Panc1 (cell line): ENCODE measurements around the gene CCDC40. TPM values are rescaled to one million over a fixed set of nuclear protein-coding genes. Genes with fewer than 3 reads are reported as not detected.

ENCODE experiments used
- ATAC-seq: fragments of 200-7000 bp; cut with Tn5 transposase; 2 replicates; pipeline ENCODE4 v1.9.1; 2020; ENCODE audit warnings: mild to moderate bottlenecking, moderate library complexity
- BruUV-seq: library from RNA; stranded (reverse); fragments of 400-500 nt; replicated peaks from 2 replicates; lab custom pipeline; 2021; lab: Mats Ljungman, UMichigan
- CTCF ChIA-PET: fragments of 300-600 bp; sonication (Branson Sonifier 250); formaldehyde crosslinking; loops from one replicate; lab custom pipeline; 2022; ENCODE audit warnings: antibody characterized with exemption; lab: Charles Lee
- POLR2A ChIA-PET: fragments of 300-600 bp; sonication (Branson Sonifier 250); formaldehyde crosslinking; loops from one replicate; lab custom pipeline; 2022; ENCODE audit warnings: antibody characterized with exemption; lab: Charles Lee
- DNase-seq: peaks from one replicate; pipeline ENCODE4 v3.0.0-alpha.2; 2010; ENCODE audit warnings: low read depth, low spot score
- H3K27ac ChIP-seq: 2 replicates; pipeline ENCODE4 v1.5.1; 2011; ENCODE audit warnings: mild to moderate bottlenecking, low read length, inconsistent platforms
- H3K27me3 ChIP-seq: fragments of 200-500 bp; sonication (Bioruptor generic); 2 replicates; pipeline ENCODE4 v1.6.0; 2014; ENCODE audit warnings: low read length, inconsistent platforms; ENCODE audit not compliant: control insufficient read depth, insufficient read depth
- H3K36me3 ChIP-seq: fragments of 200-500 bp; sonication (Bioruptor generic); 2 replicates; pipeline ENCODE4 v1.5.1; 2014; ENCODE audit warnings: inconsistent platforms, mild to moderate bottlenecking, low read length, moderate library complexity; ENCODE audit not compliant: control insufficient read depth, insufficient read depth
- H3K4me1 ChIP-seq: 2 replicates; pipeline ENCODE4 v1.5.1; 2011; ENCODE audit warnings: inconsistent platforms, mild to moderate bottlenecking, low read length, moderate library complexity; ENCODE audit not compliant: control insufficient read depth, insufficient read depth
- H3K4me3 ChIP-seq, 2 experiments: 2 replicates each; pipeline ENCODE4 v1.5.1; 2011 to 2012; ENCODE audit warnings: low read depth in 2 of 2, low read length in 2 of 2, mild to moderate bottlenecking in 2 of 2, inconsistent platforms in 1 of 2, moderate library complexity in 1 of 2
- H3K9me3 ChIP-seq: fragments of 200-500 bp; sonication (Bioruptor generic); 2 replicates; pipeline ENCODE4 v1.5.1; 2014; ENCODE audit warnings: low read depth, mild to moderate bottlenecking, inconsistent platforms, low read length, moderate library complexity; ENCODE audit not compliant: control insufficient read depth, insufficient read depth
- CTCF ChIP-seq: fragments of 450-650 bp; IDR thresholded peaks from 2 replicates; pipeline ENCODE4 v1.5.1; 2017; ENCODE audit warnings: mild to moderate bottlenecking
- POLR2AphosphoS5 ChIP-seq: IDR thresholded peaks from 2 replicates; pipeline ENCODE4 v1.6.1; 2012; ENCODE audit warnings: mild to moderate bottlenecking, low read depth, low read length, moderate library complexity
- SIN3A ChIP-seq: IDR thresholded peaks from 2 replicates; pipeline ENCODE4 v1.6.1; 2012; ENCODE audit warnings: low read depth, mild to moderate bottlenecking, low read length, moderate library complexity, borderline replicate concordance; ENCODE audit not compliant: insufficient read depth
- TCF7L2 ChIP-seq: IDR thresholded peaks from 2 replicates; pipeline ENCODE4 v1.6.1; 2011; ENCODE audit warnings: mild to moderate bottlenecking, low read depth, low read length, inconsistent platforms
- in situ Hi-C: cut with HindIII; loops from 2 replicates; pipeline ENCODE4 v1.10.0; 2016; ENCODE audit warnings: low sequenced_read_pairs, low pct_unique_long_range_greater_than_20kb
- intact Hi-C: fragments of 100-400 bp; cut with micrococcal nuclease; formaldehyde crosslinking; loops from one replicate; pipeline ENCODE4 v1.10.0; 2022; ENCODE audit not compliant: unreplicated experiment
- total RNA-seq: library from RNA; stranded (reverse); gene quantifications from one replicate; pipeline ENCODE4 v1.2.1, GENCODE V29; 2021; ENCODE audit not compliant: unreplicated experiment
- TF ChIP-seq, protein P1 (sequence below), 2 experiments: IDR thresholded peaks; 2 replicates each; pipeline ENCODE4 v1.6.1; 2011 to 2012; ENCODE audit warnings: low read depth in 2 of 2, control low read depth in 1 of 2, low read length in 1 of 2, mild to moderate bottlenecking in 1 of 2, moderate library complexity in 1 of 2; ENCODE audit not compliant: insufficient read depth in 1 of 2

Gene CCDC40
- total RNA-seq, 1 experiment from 2014 or later = 18.0 TPM

GRCh38 chr17:80081596-80081995, 45.2 kb downstream of the CCDC40 start:
- in situ Hi-C loops = no loop called here
- no TSS peak for BruUV-seq

GRCh38 chr17:80082403-80083135, 46.1 kb downstream of the CCDC40 start:
- intact Hi-C loops = loop anchor here (5.0 kb wide), 1 partner anchor 75 kb away; no protein-coding TSS in a partner anchor
- ATAC-seq (peak; percentile 82), DNase-seq (no peak)
- CTCF ChIA-PET = interaction anchor here (0.6 to 1.6 kb wide), 3 partner anchors 19 to 274 kb away, joined by 6 to 7 read pairs (median 6); partner anchors contain the start of gene GAA
- no peaks in the 10 kb centered on the region for H3K27me3 ChIP-seq
- H3K4me1 ChIP-seq = 0 out of 2 replicates have a peak, but pooled peaks cover 6% of the 10 kb centered on the region
- in situ Hi-C loops = no loop called here
- peak overlapping the region; percentile 66 for H3K27ac ChIP-seq
- TF ChIP-seq CTCF (peak; percentile 94), POLR2AphosphoS5 (no peak)
- H3K4me3 ChIP-seq = peak overlapping the region; percentile 0 to 41; a peak in 2 of 4 replicates
- no peaks in the 10 kb centered on the region for H3K36me3 ChIP-seq
- BruUV-seq = no TSS peak
- POLR2A ChIA-PET = no interaction called here
- no peaks in the 10 kb centered on the region for H3K9me3 ChIP-seq

More at GRCh38 chr17:80081596-80081995, 45.2 kb downstream of the CCDC40 start:
- intact Hi-C loops = loop anchor here (5.0 kb wide), 1 partner anchor 74 kb away; no protein-coding TSS in a partner anchor
- no peak for ATAC-seq
- no peaks in the 10 kb centered on the region for H3K36me3 ChIP-seq
- H3K4me3 ChIP-seq = no peak overlapping the region
- TF ChIP-seq, protein P1, sequence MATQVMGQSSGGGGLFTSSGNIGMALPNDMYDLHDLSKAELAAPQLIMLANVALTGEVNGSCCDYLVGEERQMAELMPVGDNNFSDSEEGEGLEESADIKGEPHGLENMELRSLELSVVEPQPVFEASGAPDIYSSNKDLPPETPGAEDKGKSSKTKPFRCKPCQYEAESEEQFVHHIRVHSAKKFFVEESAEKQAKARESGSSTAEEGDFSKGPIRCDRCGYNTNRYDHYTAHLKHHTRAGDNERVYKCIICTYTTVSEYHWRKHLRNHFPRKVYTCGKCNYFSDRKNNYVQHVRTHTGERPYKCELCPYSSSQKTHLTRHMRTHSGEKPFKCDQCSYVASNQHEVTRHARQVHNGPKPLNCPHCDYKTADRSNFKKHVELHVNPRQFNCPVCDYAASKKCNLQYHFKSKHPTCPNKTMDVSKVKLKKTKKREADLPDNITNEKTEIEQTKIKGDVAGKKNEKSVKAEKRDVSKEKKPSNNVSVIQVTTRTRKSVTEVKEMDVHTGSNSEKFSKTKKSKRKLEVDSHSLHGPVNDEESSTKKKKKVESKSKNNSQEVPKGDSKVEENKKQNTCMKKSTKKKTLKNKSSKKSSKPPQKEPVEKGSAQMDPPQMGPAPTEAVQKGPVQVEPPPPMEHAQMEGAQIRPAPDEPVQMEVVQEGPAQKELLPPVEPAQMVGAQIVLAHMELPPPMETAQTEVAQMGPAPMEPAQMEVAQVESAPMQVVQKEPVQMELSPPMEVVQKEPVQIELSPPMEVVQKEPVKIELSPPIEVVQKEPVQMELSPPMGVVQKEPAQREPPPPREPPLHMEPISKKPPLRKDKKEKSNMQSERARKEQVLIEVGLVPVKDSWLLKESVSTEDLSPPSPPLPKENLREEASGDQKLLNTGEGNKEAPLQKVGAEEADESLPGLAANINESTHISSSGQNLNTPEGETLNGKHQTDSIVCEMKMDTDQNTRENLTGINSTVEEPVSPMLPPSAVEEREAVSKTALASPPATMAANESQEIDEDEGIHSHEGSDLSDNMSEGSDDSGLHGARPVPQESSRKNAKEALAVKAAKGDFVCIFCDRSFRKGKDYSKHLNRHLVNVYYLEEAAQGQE (IDR thresholded peaks at IDR 0.05; ENCODE audit: insufficient read depth in 1 of 2, low read depth in 2 of 2, low read length in 1 of 2) = no peak
- TF ChIP-seq TCF7L2 = no peak
- TF ChIP-seq SIN3A = no peak
- no peak for TF ChIP-seq CTCF
- no peak for TF ChIP-seq POLR2AphosphoS5
- POLR2A ChIA-PET = no interaction called here
- CTCF ChIA-PET = interaction anchor here (0.6 to 1.6 kb wide), 2 partner anchors 20 to 73 kb away, joined by 3 to 6 read pairs; partner anchors contain the start of gene GAA
- H3K27ac ChIP-seq = no peak overlapping the region
- H3K4me1 ChIP-seq = 0 out of 2 replicates have a peak, but pooled peaks cover 6% of the 10 kb centered on the region
- no peaks in the 10 kb centered on the region for H3K9me3 ChIP-seq
- no peak for DNase-seq
- no peaks in the 10 kb centered on the region for H3K27me3 ChIP-seq
